Liver (tissue), 9 donors: ENCODE results near the gene USH1G. TPM values are rescaled to one million over a fixed set of nuclear protein-coding genes. Genes with fewer than 3 reads are reported as not detected.

ENCODE experiments used
- DNase-seq: peaks from one replicate; pipeline ENCODE4 v3.0.0-alpha.2; 2017; ENCODE audit warnings: low spot score
- H3K27ac ChIP-seq, 2 donors: one replicate each; pipeline ENCODE4 v1.7.0; 2013; ENCODE audit warnings: inconsistent platforms in 2 of 2, low read length in 2 of 2, control low read depth in 1 of 2, low read depth in 1 of 2, mild to moderate bottlenecking in 1 of 2
- H3K27me3 ChIP-seq, 4 donors: one replicate each; pipeline versions ENCODE4 v1.6.1 to v1.7.0; 2013; ENCODE audit warnings: low read length in 3 of 4, inconsistent platforms in 1 of 4, mild to moderate bottlenecking in 1 of 4, moderate library complexity in 1 of 4; ENCODE audit not compliant: control insufficient read depth in 4 of 4, insufficient read depth in 4 of 4
- H3K36me3 ChIP-seq, 4 donors: one replicate each; pipeline versions ENCODE4 v1.6.1 to v1.7.0; 2013; ENCODE audit warnings: low read length in 3 of 4, mild to moderate bottlenecking in 3 of 4, low read depth in 1 of 4, moderate library complexity in 1 of 4; ENCODE audit not compliant: control insufficient read depth in 4 of 4, insufficient read depth in 3 of 4
- H3K4me1 ChIP-seq, 4 donors: one replicate each; pipeline versions ENCODE4 v1.6.1 to v1.7.0; 2013; ENCODE audit warnings: low read length in 3 of 4, mild to moderate bottlenecking in 3 of 4, moderate library complexity in 1 of 4; ENCODE audit not compliant: control insufficient read depth in 4 of 4, insufficient read depth in 4 of 4
- H3K4me3 ChIP-seq, 3 donors: one replicate each; pipeline versions ENCODE4 v1.6.1 to v1.7.0; 2013; ENCODE audit warnings: low read length in 3 of 3, control low read depth in 1 of 3, low read depth in 1 of 3, mild to moderate bottlenecking in 1 of 3
- H3K9ac ChIP-seq, 2 donors: one replicate each; pipeline ENCODE4 v1.7.0; 2013; ENCODE audit warnings: low read length in 2 of 2, mild to moderate bottlenecking in 2 of 2, moderate library complexity in 2 of 2, control low read depth in 1 of 2, low read depth in 1 of 2
- H3K9me3 ChIP-seq, 4 donors: one replicate each; pipeline versions ENCODE4 v1.6.1 to v1.7.0; 2013; ENCODE audit warnings: low read length in 3 of 4; ENCODE audit not compliant: control insufficient read depth in 4 of 4
- ATF3 ChIP-seq: IDR thresholded peaks from 2 replicates; pipeline ENCODE4 v1.6.1; 2016; ENCODE audit warnings: antibody characterized with exemption
- CTCF ChIP-seq: fragments of 150-350 bp; IDR thresholded peaks from 2 replicates; pipeline ENCODE4 v1.5.1; 2017; ENCODE audit warnings: improper control_type of control experiment, low read depth, low read length; ENCODE audit not compliant: missing input control
- EGR1 ChIP-seq, 2 donors: IDR thresholded peaks; 2 replicates each; pipeline ENCODE4 v1.6.1; 2016 to 2018; ENCODE audit warnings: antibody characterized with exemption in 2 of 2, low read depth in 2 of 2
- FOXA1 ChIP-seq: IDR thresholded peaks from 2 replicates; pipeline ENCODE4 v1.6.1; 2016; ENCODE audit warnings: antibody characterized with exemption
- FOXA2 ChIP-seq: IDR thresholded peaks from 2 replicates; pipeline ENCODE4 v1.6.1; 2016; ENCODE audit warnings: antibody characterized with exemption
- GABPA ChIP-seq, 2 donors: IDR thresholded peaks in 1 of 2; conservative IDR thresholded peaks in 1 of 2; 2 replicates each; pipeline ENCODE4 v1.6.1; 2016; ENCODE audit warnings: antibody characterized with exemption in 2 of 2, mild to moderate bottlenecking in 1 of 2, moderate library complexity in 1 of 2
- HNF4A ChIP-seq, 2 donors: conservative IDR thresholded peaks; 2 replicates each; pipeline ENCODE4 v1.6.1; 2016; ENCODE audit warnings: antibody characterized with exemption in 2 of 2, mild to moderate bottlenecking in 2 of 2
- HNF4G ChIP-seq: IDR thresholded peaks from 2 replicates; pipeline ENCODE4 v1.6.1; 2016; ENCODE audit warnings: antibody characterized with exemption
- JUND ChIP-seq, 2 donors: IDR thresholded peaks; 2 replicates each; pipeline ENCODE4 v1.6.1; 2016; ENCODE audit warnings: antibody characterized with exemption in 2 of 2
- MAX ChIP-seq: IDR thresholded peaks from 2 replicates; pipeline ENCODE4 v1.6.1; 2016; ENCODE audit warnings: antibody characterized with exemption
- NR2F2 ChIP-seq: IDR thresholded peaks from 2 replicates; pipeline ENCODE4 v1.6.1; 2016; ENCODE audit warnings: antibody characterized with exemption
- RAD21 ChIP-seq, 2 donors: IDR thresholded peaks; 2 replicates each; pipeline ENCODE4 v1.6.1; 2016; ENCODE audit warnings: antibody characterized with exemption in 2 of 2, mild to moderate bottlenecking in 2 of 2
- REST ChIP-seq: IDR thresholded peaks from 2 replicates; pipeline ENCODE4 v1.6.1; 2016; ENCODE audit warnings: antibody characterized with exemption, mild to moderate bottlenecking
- RXRA ChIP-seq, 2 donors: IDR thresholded peaks; 2 replicates each; pipeline ENCODE4 v1.6.1; 2017 to 2018; ENCODE audit warnings: antibody characterized with exemption in 2 of 2, mild to moderate bottlenecking in 1 of 2
- SP1 ChIP-seq: IDR thresholded peaks from 2 replicates; pipeline ENCODE4 v1.6.1; 2018; ENCODE audit warnings: antibody characterized with exemption, mild to moderate bottlenecking
- TAF1 ChIP-seq: conservative IDR thresholded peaks from 2 replicates; pipeline ENCODE4 v1.6.1; 2016; ENCODE audit warnings: antibody characterized with exemption, mild to moderate bottlenecking
- YY1 ChIP-seq: IDR thresholded peaks from 2 replicates; pipeline ENCODE4 v1.6.1; 2016; ENCODE audit warnings: antibody characterized with exemption, mild to moderate bottlenecking
- ZBTB33 ChIP-seq: IDR thresholded peaks from 2 replicates; pipeline ENCODE4 v1.6.1; 2016; ENCODE audit warnings: antibody characterized with exemption
- WGBS: extraction: QIAGEN DNeasy Blood & Tissue Kit; methylation state at CpG from one replicate; pipeline ENCODE4 v1.1.7; 2013; 5-methylcytosine and 5-hydroxymethylcytosine counted together
- polyA plus RNA-seq, 2 donors: library from polyadenylated mRNA; stranded (reverse) in 1 of 2; unstranded in 1 of 2; fragments of 200-250 nt in 1 of 2; fragments of >200 nt in 1 of 2; fragmentation: Nextera tagmentation in 1 of 2; extraction: Ambion mirVana in 1 of 2; gene quantifications; one replicate each; pipeline versions ENCODE4 v1.2.1 to v1.2.3, GENCODE V29; 2013 to 2015
- total RNA-seq, 2 donors: library from RNA; depleted of rRNA; stranded (reverse); fragments of >200 nt; gene quantifications; one replicate each; pipeline ENCODE4 v1.2.3, GENCODE V29; 2014
- donor health status: healthy.
- donor health status: healthy.
- donor health status: healthy.
- donor health status: healthy.
- donor health status: healthy.

USH1G gene
- total and polyA plus RNA-seq, 4 donors, result under 0.01 TPM; not detected in 3

GRCh38 chr17:74874615-74875037 is 48.4 kb downstream of the USH1G start (continued):
- TF ChIP-seq CTCF (no peak), FOXA2 (no peak), RAD21 (IDR thresholded peaks at IDR 0.05) (no peak), HNF4G (no peak), TAF1 (no peak), JUND (IDR thresholded peaks at IDR 0.05) (no peak)

- Histone ChIP-seq H3K9me3 (no peaks in the 10 kb centered on the region), H3K4me3 (peak overlapping the region; percentile 69 to 86 (median 84)), H3K36me3 (no peaks in the 10 kb centered on the region), H3K9ac (peak overlapping the region; percentile 73 to 85), H3K27ac (peak overlapping the region; percentile 79 to 83), H3K27me3 (no peaks in the 10 kb centered on the region), H3K4me1 (peaks cover 9 to 20% (median 14%) of the 10 kb centered on the region in 4 donors)
- TF ChIP-seq HNF4A (conservative IDR thresholded peaks at IDR 0.05) (no peak), FOXA2 (no peak), HNF4G (no peak), RXRA (IDR thresholded peaks at IDR 0.05) (no peak), CTCF (no peak), REST (no peak), ATF3 (no peak), NR2F2 (no peak), ZBTB33 (no peak), YY1 (no peak), FOXA1 (no peak), SP1 (no peak), EGR1 (IDR thresholded peaks at IDR 0.05; ENCODE audit: low read depth in 2 of 2) (no peak), TAF1 (no peak), GABPA (IDR thresholded peaks at IDR 0.05 in 1 of 2, conservative IDR thresholded peaks at IDR 0.05 in 1 of 2) (no peak), RAD21 (IDR thresholded peaks at IDR 0.05) (no peak), MAX (no peak), JUND (IDR thresholded peaks at IDR 0.05) (no peak)
- no peak for DNase-seq
- 64% methylated on average over 6 of the region's 6 CpGs for WGBS
Measured at GRCh38 chr17:74873874-74874614, 49.0 kb downstream of the USH1G start.
